ENCODE measurements around the gene ZNF407. TPM values are rescaled to one million over a fixed set of nuclear protein-coding genes. Genes with fewer than 3 reads are reported as not detected.

ZNF407 gene
- total and polyA plus RNA-seq, 2 donors from 2014 or later = 2.5 to 17.8 TPM

DNA sequence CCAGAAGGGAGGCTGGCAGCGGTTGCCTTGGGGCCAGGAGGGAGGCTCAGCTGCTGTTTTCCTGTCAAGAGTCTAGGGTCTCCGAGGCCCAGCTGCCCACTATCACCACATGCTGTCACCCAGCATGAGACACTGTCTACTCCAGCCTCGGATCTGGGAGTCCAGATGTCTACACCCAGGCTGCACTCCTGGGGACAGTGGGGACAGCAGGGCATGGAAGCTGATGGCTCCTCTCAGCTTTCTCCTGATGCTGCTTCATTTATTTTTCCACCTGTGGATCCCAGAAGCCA lies 477.3 kb downstream of the ZNF407 start:
- Histone ChIP-seq H3K4me3 (ENCODE audit: low read length in 3 of 3) (no peak overlapping the region), H3K27me3 (ENCODE audit: control insufficient read depth, insufficient read depth, low read length) (no peaks in the 10 kb centered on the region), H3K9me3 (ENCODE audit: control insufficient read depth in 2 of 3, insufficient read depth in 1 of 3, low read length in 3 of 3) (peaks cover 0 to 6% (median 5%) of the 10 kb centered on the region in 3 donors), H3K36me3 (ENCODE audit: control insufficient read depth in 2 of 3, insufficient read depth in 3 of 3, low read length in 3 of 3) (no peaks in the 10 kb centered on the region), H3K27ac (ENCODE audit: low read depth in 2 of 2, low read length in 2 of 2) (no peak overlapping the region), H3K4me1 (ENCODE audit: control insufficient read depth in 2 of 3, insufficient read depth in 2 of 3, low read depth in 1 of 3, low read length in 3 of 3) (no peaks in the 10 kb centered on the region), H3K9ac (ENCODE audit: low read length in 3 of 3) (no peak overlapping the region)
- intact Hi-C loops (cut with DNase I) = no loop called here
- TF ChIP-seq, protein P1, sequence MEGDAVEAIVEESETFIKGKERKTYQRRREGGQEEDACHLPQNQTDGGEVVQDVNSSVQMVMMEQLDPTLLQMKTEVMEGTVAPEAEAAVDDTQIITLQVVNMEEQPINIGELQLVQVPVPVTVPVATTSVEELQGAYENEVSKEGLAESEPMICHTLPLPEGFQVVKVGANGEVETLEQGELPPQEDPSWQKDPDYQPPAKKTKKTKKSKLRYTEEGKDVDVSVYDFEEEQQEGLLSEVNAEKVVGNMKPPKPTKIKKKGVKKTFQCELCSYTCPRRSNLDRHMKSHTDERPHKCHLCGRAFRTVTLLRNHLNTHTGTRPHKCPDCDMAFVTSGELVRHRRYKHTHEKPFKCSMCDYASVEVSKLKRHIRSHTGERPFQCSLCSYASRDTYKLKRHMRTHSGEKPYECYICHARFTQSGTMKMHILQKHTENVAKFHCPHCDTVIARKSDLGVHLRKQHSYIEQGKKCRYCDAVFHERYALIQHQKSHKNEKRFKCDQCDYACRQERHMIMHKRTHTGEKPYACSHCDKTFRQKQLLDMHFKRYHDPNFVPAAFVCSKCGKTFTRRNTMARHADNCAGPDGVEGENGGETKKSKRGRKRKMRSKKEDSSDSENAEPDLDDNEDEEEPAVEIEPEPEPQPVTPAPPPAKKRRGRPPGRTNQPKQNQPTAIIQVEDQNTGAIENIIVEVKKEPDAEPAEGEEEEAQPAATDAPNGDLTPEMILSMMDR (IDR thresholded peaks at IDR 0.05; ENCODE audit: borderline replicate concordance, extremely low read depth, insufficient read depth) = no peak
- FAIRE-seq (no peak), DNase-seq (peak in 1 of 5 donors; percentile 1)

DNA sequence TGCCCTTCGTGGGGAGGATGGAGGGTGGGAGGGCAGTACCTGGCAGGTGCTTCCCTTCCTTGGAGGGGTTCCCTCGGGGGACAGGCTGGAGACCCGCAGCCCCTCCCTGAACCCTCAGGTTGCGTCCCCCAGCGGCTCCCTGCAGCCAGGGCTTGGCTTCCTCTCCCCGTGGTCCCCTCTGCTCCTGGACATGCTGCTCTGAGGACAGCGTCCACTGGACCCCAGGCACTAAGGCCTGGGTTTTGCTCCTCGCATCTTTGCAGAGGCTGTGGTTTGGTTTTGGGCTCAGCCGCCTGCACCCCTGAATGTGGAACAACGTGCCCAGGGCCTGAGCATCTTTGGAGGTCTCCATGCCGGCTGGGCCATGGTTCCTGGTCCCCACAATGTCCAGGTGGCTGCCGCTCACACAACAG lies 477.8 kb downstream of the ZNF407 start:
- intact Hi-C loops (cut with DNase I) = no loop called here
- Histone ChIP-seq H3K36me3 (ENCODE audit: control insufficient read depth in 2 of 3, insufficient read depth in 3 of 3, low read length in 3 of 3) (no peaks in the 10 kb centered on the region), H3K4me1 (ENCODE audit: control insufficient read depth in 2 of 3, insufficient read depth in 2 of 3, low read depth in 1 of 3, low read length in 3 of 3) (no peaks in the 10 kb centered on the region), H3K9ac (ENCODE audit: low read length in 3 of 3) (no peak overlapping the region), H3K27me3 (ENCODE audit: control insufficient read depth, insufficient read depth, low read length) (no peaks in the 10 kb centered on the region), H3K4me3 (ENCODE audit: low read length in 3 of 3) (no peak overlapping the region), H3K9me3 (ENCODE audit: control insufficient read depth in 2 of 3, insufficient read depth in 1 of 3, low read length in 3 of 3) (peaks cover 0 to 6% (median 5%) of the 10 kb centered on the region in 3 donors), H3K27ac (ENCODE audit: low read depth in 2 of 2, low read length in 2 of 2) (no peak overlapping the region)
- TF ChIP-seq, protein P1 (IDR thresholded peaks at IDR 0.05; ENCODE audit: borderline replicate concordance, extremely low read depth, insufficient read depth) = no peak
- DNase-seq (peak in 2 of 5 donors; percentile 4 to 18), FAIRE-seq (no peak)

DNA sequence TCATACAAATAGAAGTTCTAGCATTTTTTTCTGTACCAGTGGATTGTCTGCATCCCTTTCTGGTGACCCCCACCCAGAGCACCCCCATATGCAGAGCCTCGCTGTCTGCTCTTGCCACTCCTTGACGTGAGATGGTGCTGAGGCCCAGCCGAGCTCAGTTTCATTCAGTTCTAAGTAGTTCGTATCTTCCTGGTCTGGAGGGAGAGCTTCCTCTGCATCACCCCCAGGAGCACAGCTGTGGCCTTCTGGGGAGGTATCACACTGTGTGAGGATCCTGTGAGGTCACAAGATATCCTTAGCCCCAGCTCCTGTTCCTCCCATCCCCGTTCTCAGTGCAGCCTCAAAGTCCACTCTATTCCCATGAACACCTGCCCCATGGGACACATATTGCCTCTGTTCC lies 478.6 kb downstream of the ZNF407 start:
- Histone ChIP-seq H3K9me3 (ENCODE audit: control insufficient read depth in 2 of 3, insufficient read depth in 1 of 3, low read length in 3 of 3) (peaks cover 0 to 6% (median 5%) of the 10 kb centered on the region in 3 donors), H3K27me3 (ENCODE audit: control insufficient read depth, insufficient read depth, low read length) (no peaks in the 10 kb centered on the region), H3K9ac (ENCODE audit: low read length in 3 of 3) (no peak overlapping the region), H3K27ac (ENCODE audit: low read depth in 2 of 2, low read length in 2 of 2) (no peak overlapping the region), H3K4me1 (ENCODE audit: control insufficient read depth in 2 of 3, insufficient read depth in 2 of 3, low read depth in 1 of 3, low read length in 3 of 3) (no peaks in the 10 kb centered on the region), H3K4me3 (ENCODE audit: low read length in 3 of 3) (no peak overlapping the region), H3K36me3 (ENCODE audit: control insufficient read depth in 2 of 3, insufficient read depth in 3 of 3, low read length in 3 of 3) (no peaks in the 10 kb centered on the region)
- DNase-seq (peak in 1 of 5 donors; percentile 6), FAIRE-seq (no peak)
- TF ChIP-seq, protein P1 (IDR thresholded peaks at IDR 0.05; ENCODE audit: borderline replicate concordance, extremely low read depth, insufficient read depth) = no peak
- intact Hi-C loops (cut with DNase I) = no loop called here

DNA sequence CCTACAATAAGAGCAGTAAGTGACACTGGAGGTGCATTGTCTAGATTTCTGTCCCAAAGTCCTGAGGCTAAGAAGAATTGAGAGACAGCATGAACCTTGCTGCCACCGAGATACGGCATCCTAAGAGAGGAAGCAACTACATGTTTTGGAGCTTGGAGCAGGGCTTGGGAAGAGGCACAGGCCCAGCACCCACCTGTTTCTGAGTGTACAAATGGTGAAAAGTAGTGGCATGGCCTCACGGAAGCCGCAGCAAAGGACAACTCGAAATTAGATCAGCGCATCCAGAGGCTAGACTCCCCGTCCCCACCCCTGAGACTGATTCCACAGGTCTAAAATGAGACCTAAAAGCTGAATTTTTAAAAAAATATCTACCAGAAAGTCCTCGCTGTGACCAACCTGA lies 483.8 kb downstream of the ZNF407 start:
- TF ChIP-seq, protein P1 (IDR thresholded peaks at IDR 0.05; ENCODE audit: borderline replicate concordance, extremely low read depth, insufficient read depth) = no peak
- intact Hi-C loops (cut with DNase I) = no loop called here
- Histone ChIP-seq H3K4me1 (ENCODE audit: control insufficient read depth in 2 of 3, insufficient read depth in 2 of 3, low read depth in 1 of 3, low read length in 3 of 3) (no peaks in the 10 kb centered on the region), H3K9me3 (ENCODE audit: control insufficient read depth in 2 of 3, insufficient read depth in 1 of 3, low read length in 3 of 3) (peaks cover 1 to 6% (median 5%) of the 10 kb centered on the region in 3 donors), H3K36me3 (ENCODE audit: control insufficient read depth in 2 of 3, insufficient read depth in 3 of 3, low read length in 3 of 3) (no peaks in the 10 kb centered on the region), H3K27me3 (ENCODE audit: control insufficient read depth, insufficient read depth, low read length) (no peaks in the 10 kb centered on the region), H3K9ac (ENCODE audit: low read length in 3 of 3) (no peak overlapping the region), H3K4me3 (ENCODE audit: low read length in 3 of 3) (no peak overlapping the region), H3K27ac (ENCODE audit: low read depth in 2 of 2, low read length in 2 of 2) (no peak overlapping the region)
- DNase-seq = peak in 2 of 5 donors; percentile 0 to 6
- no peak for FAIRE-seq
